Right cardiac atrium (tissue), 5 donors: ENCODE results near the gene EIF2S1. TPM values are rescaled to one million over a fixed set of nuclear protein-coding genes. Genes with fewer than 3 reads are reported as not detected.
"Not testable (repeated sequence)": the region's sequence is repeated elsewhere in the genome, so short reads cannot be mapped to it uniquely, and the experiment has no call there.

Source experiments
- ATAC-seq, 2 donors: fragments of 200-7000 bp; cut with Tn5 transposase; one replicate each; pipeline versions ENCODE4 v1.8.0 to v1.9.1; 2020; ENCODE audit warnings: moderate library complexity in 2 of 2, mild to moderate bottlenecking in 1 of 2
- DNase-seq, 3 donors: peaks; one replicate each; pipeline ENCODE4 v3.0.0-alpha.2; 2020
- H3K27ac ChIP-seq: one replicate; pipeline ENCODE4 v1.5.1; 2013; ENCODE audit warnings: mild to moderate bottlenecking, low read length, control low read depth, moderate library complexity
- H3K27me3 ChIP-seq: one replicate; pipeline ENCODE4 v1.6.1; 2013; ENCODE audit not compliant: control insufficient read depth, insufficient read depth
- H3K4me1 ChIP-seq: one replicate; pipeline ENCODE4 v1.6.1; 2013; ENCODE audit warnings: low read length; ENCODE audit not compliant: control insufficient read depth, insufficient read depth
- H3K4me3 ChIP-seq: one replicate; pipeline ENCODE4 v1.5.1; 2013; ENCODE audit warnings: low read length, control low read depth
- H3K9me3 ChIP-seq: one replicate; pipeline ENCODE4 v1.6.1; 2013; ENCODE audit warnings: low read length; ENCODE audit not compliant: control insufficient read depth
- WGBS: extraction: QIAGEN DNeasy Blood & Tissue Kit; methylation state at CpG from one replicate; pipeline ENCODE4 v1.1.7; 2013; 5-methylcytosine and 5-hydroxymethylcytosine counted together
- intact Hi-C, 4 donors: fragments of 100-400 bp; cut with DNase I; formaldehyde crosslinking; loops; one replicate each; pipeline versions ENCODE4 v1.11.0 to v1.14.0; 2022 to 2023
- polyA plus RNA-seq: library from polyadenylated mRNA; stranded (reverse); fragments of 200-250 nt; gene quantifications from one replicate; pipeline ENCODE4 v1.2.3, GENCODE V29; 2013
- total RNA-seq, 4 donors: library from RNA; stranded (reverse); fragmentation: NEBNext Ultra II Directional; extraction: Animal tissue kit (Norgen Biotek cat#: 25700); gene quantifications; one replicate each; pipeline ENCODE4 v1.2.1, GENCODE V29; 2021
- donor health status: healthy with polysubstance abuse.
- donor health status: DM: no; HTN: yes; CAD: no.
- donor health status: DM: no; HTN: no; CAD: no.
- donor health status: DM: no; HTN: yes; CAD: no; lungs with severe emphysema.
- donor health status: DM: yes; HTN: yes; CAD: no.

The EIF2S1 gene
- total and polyA plus RNA-seq, 5 donors: 57.2 to 91.3 (median 80.0) TPM

DNA sequence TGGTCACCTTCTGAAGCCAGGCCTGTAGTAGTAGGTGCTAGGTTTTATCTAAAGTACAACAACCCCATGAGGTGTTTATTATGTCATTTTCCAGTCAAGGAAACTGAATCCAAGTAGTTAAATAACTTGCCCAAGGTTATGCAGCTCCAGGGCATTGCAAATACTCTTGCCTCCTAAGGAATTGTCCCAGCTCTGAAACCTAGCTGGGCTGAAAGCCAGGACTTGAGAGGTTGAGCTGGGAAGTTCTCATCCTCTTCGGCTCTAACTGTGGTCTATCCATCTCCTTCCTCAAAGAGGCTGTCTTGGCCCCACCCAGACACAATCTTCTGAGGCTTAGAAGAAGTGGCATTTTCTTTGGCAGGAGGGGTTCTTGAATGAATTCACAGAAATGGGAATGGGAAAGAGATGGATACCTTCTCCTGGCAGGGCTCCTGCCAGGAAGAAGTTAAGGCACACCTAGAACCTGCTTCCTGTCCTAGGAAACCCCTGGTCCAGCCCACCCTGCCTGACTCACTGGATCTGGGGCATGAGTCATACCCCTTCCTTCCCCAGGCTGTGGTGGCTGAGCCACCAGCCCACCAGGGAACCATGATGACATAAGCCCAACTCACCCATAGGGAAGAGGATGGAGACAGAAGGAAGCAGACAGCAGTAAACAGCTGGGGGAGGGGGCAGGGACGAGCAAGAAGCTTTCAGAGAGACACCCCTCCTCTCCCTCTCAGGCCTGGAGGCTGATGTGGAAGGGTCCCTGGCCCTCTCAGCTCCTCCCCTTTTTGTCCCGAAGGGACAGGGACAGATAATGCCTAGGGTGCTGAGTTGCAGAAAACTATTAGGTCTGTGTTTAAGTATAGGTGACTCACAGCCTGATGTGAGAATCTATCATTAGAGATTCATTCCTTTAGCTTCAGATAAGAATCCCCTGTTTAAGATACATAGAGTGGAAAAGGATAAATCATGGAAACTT is 54.0 kb downstream of the EIF2S1 start:
- intact Hi-C loops: no loop called here
- no peak overlapping the region for H3K27ac ChIP-seq

DNA sequence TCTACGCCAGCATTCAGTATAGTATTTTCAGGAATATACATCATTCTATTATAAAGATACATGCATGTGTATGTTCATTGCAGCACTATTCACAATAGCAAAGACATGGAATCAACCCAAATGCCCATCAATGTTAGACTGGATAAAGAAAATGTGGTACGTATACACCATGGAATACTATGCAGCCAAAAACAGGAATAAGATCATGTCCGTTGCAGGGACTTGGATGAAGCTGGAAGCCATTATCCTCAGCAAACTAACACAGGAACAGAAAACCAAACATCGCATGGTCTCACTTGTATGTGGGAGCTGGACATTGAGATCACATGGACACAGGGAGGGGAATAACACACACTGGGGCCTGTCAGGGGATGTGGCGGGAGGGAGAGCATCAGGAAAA is 55.5 kb downstream of the EIF2S1 start:
- H3K4me1 ChIP-seq, H3K9me3 ChIP-seq, H3K4me3 ChIP-seq, intact Hi-C loops, H3K27ac ChIP-seq, ATAC-seq, DNase-seq, H3K27me3 ChIP-seq: not testable (repeated sequence)
- 89% methylated on average over 5 of the region's 5 CpGs for WGBS

More for the DNA sequence above, 54.0 kb downstream of the EIF2S1 start:
- Histone ChIP-seq H3K4me3 (no peak overlapping the region), H3K4me1 (no peaks in the 10 kb centered on the region), H3K27me3 (no peaks in the 10 kb centered on the region), H3K9me3 (no peaks in the 10 kb centered on the region)
- WGBS: 30% methylated on average over 3 of the region's 3 CpGs
- ATAC-seq: peak in 1 of 2 donors; percentile 85
- peak in 1 of 3 donors; percentile 39 for DNase-seq

DNA sequence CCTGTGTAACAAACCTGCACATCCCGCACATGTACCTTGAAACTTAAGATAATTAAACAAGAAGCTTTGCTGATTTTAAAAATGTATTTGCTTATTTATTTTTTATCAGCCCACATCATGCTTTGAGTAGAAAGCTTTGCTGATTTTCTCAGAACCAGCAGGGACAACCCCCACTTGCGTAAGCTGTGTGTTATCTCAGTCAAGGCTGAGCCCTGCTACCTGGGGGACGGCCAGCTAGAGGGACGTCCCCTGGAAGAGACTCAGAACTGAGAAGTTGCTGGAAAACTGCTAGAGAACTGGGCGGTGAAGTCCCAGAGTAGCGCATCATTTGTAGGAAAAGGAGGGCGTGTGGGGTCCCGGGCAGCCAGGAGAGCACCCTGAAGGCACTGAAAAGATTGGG is 56.0 kb downstream of the EIF2S1 start:
- intact Hi-C loops: no loop called here
- no peaks in the 10 kb centered on the region for H3K9me3 ChIP-seq
- no peaks in the 10 kb centered on the region for H3K4me1 ChIP-seq
- H3K27ac ChIP-seq: no peak overlapping the region
- peak in 1 of 3 donors; percentile 57 for DNase-seq
- no peak overlapping the region for H3K4me3 ChIP-seq
- no peak for ATAC-seq
- no peaks in the 10 kb centered on the region for H3K27me3 ChIP-seq
- WGBS: 65% methylated on average over 8 of the region's 8 CpGs

- no peak for ATAC-seq
- no peaks in the 10 kb centered on the region for H3K27me3 ChIP-seq
Measured at GRCh38 chr14:67416810-67417209, 56.7 kb downstream of the EIF2S1 start.

GRCh38 chr14:67417633-67418032 is 57.5 kb downstream of the EIF2S1 start:
- intact Hi-C loops: no loop called here
- WGBS: 77% methylated on average over 3 of the region's 3 CpGs

More at GRCh38 chr14:67416810-67417209, 56.7 kb downstream of the EIF2S1 start:
- no peak overlapping the region for H3K4me3 ChIP-seq
- no peaks in the 10 kb centered on the region for H3K4me1 ChIP-seq
- H3K27ac ChIP-seq: no peak overlapping the region
- WGBS: 91% methylated on average over 2 of the region's 2 CpGs
- H3K9me3 ChIP-seq: no peaks in the 10 kb centered on the region
- no peak for DNase-seq
- intact Hi-C loops: no loop called here

DNA sequence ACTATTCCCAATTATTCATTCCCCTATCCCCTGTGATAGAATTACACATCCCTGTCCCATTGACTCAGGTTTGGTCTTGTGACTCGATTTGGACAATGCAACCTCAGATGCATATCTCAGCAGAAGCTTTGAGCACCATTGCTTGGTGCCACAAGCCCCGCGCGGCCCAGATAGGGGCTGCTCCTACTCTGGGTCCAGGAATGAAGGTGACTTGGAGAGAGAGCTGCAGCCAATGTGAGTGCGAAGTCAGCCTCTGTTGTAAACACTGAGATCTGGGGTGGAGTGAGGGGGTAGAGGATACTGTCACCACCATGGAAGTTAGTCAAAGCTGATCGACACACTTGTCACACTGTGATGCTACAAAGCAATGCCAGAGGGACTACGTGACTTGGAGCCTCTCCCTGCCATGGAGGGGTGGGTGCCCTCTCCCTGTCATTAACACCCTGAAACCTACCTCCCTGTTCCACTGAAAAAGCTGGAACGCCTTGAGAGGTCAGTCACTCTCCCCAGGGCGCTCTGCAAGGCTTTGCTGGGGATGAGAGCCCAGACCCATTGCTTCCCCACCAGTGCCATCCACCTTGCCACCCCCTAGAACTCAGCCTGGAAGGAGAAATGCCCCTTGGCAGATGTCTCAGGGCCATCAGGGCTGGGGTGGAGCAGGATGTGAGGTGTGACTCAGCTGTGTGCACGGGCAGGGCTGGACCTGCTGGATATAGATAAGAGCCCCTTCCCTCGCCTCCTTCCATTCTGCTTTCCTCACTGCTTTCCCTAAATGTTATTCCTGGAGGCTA is 58.5 kb downstream of the EIF2S1 start:
- intact Hi-C loops: no loop called here
- WGBS: 74% methylated on average over 11 of the region's 11 CpGs
- peak in 1 of 2 donors; percentile 43 for ATAC-seq

More at GRCh38 chr14:67417633-67418032, 57.5 kb downstream of the EIF2S1 start:
- ATAC-seq (no peak), DNase-seq (no peak)
- H3K9me3 ChIP-seq: no peaks in the 10 kb centered on the region
- H3K4me3 ChIP-seq: no peak overlapping the region
- H3K27me3 ChIP-seq: no peaks in the 10 kb centered on the region
- H3K27ac ChIP-seq: no peak overlapping the region
- no peaks in the 10 kb centered on the region for H3K4me1 ChIP-seq

DNA sequence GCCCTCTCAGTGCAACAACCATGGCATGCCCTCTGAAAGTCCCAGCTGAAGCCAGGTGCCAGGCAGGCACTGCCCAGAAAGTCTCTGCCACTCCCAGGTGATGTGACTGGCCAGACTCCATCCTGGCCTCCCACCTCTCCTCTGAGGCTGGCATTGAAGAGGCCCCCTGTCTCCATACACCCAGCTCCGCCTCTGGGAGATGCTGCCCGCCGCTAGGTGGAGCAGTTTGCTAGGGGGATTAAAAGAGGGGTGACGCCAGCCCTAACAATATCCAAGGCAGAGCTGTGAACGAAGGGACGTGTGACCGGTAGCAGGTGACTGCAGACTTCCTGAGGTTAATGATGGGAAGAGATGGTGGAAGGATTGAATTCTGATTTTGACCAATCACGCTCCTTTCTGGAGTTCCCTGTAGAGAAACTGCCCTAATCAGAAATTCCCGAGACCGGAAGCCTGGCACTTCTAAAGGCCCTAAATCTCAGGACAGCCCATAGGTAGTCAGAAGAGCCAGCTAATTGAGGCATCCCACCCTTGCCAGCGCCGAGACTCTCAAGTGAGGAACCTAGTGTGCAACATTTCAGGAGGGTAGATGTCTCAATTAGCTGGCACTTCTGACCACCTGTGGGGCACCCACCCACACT is 60.1 kb downstream of the EIF2S1 start:
- no peak for ATAC-seq
- no peak for DNase-seq
- no peak overlapping the region for H3K4me3 ChIP-seq
- no peak overlapping the region for H3K27ac ChIP-seq
- no peaks in the 10 kb centered on the region for H3K27me3 ChIP-seq
- intact Hi-C loops: no loop called here
- H3K9me3 ChIP-seq: no peaks in the 10 kb centered on the region
- 75% methylated on average over 12 of the region's 12 CpGs for WGBS
- no peaks in the 10 kb centered on the region for H3K4me1 ChIP-seq

More for the DNA sequence above, 58.5 kb downstream of the EIF2S1 start:
- DNase-seq: no peak
- Histone ChIP-seq H3K4me1 (no peaks in the 10 kb centered on the region), H3K4me3 (no peak overlapping the region), H3K27me3 (no peaks in the 10 kb centered on the region), H3K9me3 (no peaks in the 10 kb centered on the region), H3K27ac (no peak overlapping the region)

DNA sequence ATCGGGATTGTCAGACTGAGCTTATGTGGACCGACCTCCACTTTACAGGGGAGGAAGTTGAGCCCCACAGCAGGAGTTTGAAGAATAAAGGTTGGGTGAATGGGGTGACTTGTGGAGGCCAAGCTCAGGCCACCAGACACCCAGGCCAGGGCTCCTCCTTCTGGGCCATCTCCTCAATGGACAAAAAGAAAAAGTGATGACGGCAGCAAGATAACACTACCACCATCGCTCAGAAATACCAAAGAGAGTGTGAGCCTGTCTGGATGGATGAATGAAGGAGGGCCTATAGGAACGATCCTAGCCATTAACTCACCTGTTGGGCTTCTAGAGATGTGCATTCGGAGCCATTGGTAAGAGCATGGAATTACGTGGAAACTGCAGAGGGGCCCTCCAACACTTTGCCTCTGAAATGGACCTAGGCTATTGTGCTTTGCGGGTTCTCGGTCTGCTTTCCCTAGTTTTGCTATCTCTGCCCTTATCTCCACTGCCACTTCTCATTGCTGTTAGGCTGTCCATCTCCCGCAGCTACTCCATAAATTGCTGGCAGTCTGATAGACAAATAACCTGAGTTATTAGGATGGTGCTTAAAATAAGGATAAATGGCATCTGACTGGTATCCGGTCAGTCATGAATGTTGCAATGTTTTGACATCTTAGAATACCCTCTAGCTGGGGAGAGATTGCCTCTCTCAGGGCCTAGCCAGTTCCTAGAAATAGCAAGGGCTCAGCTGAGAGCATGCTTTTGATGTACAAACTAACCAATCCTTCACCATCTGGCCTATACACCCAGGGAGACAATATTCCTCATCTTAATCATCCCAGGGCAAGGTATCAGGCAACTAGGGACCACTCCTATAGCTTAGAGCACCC is 61.5 kb downstream of the EIF2S1 start:
- intact Hi-C loops: no loop called here
- Histone ChIP-seq H3K4me1 (no peaks in the 10 kb centered on the region), H3K27me3 (no peaks in the 10 kb centered on the region), H3K9me3 (no peaks in the 10 kb centered on the region), H3K27ac (no peak overlapping the region), H3K4me3 (no peak overlapping the region)
- ATAC-seq (no peak), DNase-seq (no peak)
- WGBS: 71% methylated on average over 11 of the region's 11 CpGs

- DNase-seq (no peak), ATAC-seq (no peak)
- 70% methylated on average over 2 of the region's 2 CpGs for WGBS
- no peaks in the 10 kb centered on the region for H3K27me3 ChIP-seq
- no peaks in the 10 kb centered on the region for H3K4me1 ChIP-seq
- H3K27ac ChIP-seq: no peak overlapping the region
- intact Hi-C loops: no loop called here
- no peak overlapping the region for H3K4me3 ChIP-seq
- H3K9me3 ChIP-seq: no peaks in the 10 kb centered on the region
Measured at GRCh38 chr14:67423424-67423823, 63.3 kb downstream of the EIF2S1 start.

GRCh38 chr14:67424539-67424938 is 64.4 kb downstream of the EIF2S1 start:
- H3K27ac ChIP-seq: no peak overlapping the region
- no peaks in the 10 kb centered on the region for H3K27me3 ChIP-seq
- no peak for DNase-seq
- 43% methylated on average over 3 of the region's 3 CpGs for WGBS
- H3K4me3 ChIP-seq: no peak overlapping the region
- no peak for ATAC-seq
- no peaks in the 10 kb centered on the region for H3K9me3 ChIP-seq
- intact Hi-C loops: no loop called here
- no peaks in the 10 kb centered on the region for H3K4me1 ChIP-seq
